22Rv1 (cell line): ENCODE data around the gene SPRY1.

Source experiments
- H3K27ac ChIP-seq: fragments of 450-650 bp; 2 replicates; pipeline ENCODE4 v1.5.1; 2017
- CTCF ChIP-seq: fragments of 450-650 bp; IDR thresholded peaks from 2 replicates; pipeline ENCODE4 v1.5.1; 2017; ENCODE audit warnings: mild to moderate bottlenecking
- ZFX ChIP-seq: fragments of 450-650 bp; IDR thresholded peaks from 2 replicates; pipeline ENCODE4 v1.6.1; 2017; ENCODE audit warnings: antibody characterized with exemption, borderline replicate concordance

The SPRY1 gene

GRCh38 chr4:123351713-123352112 is 44.9 kb upstream of the SPRY1 start:
- H3K27ac ChIP-seq: no peak overlapping the region
- TF ChIP-seq ZFX (no peak), CTCF (no peak)

- TF ChIP-seq CTCF (no peak), ZFX (no peak)
- no peak overlapping the region for H3K27ac ChIP-seq
Observed at GRCh38 chr4:123352240-123352945, 44.2 kb upstream of the SPRY1 start.

- H3K27ac ChIP-seq: no peak overlapping the region
- TF ChIP-seq ZFX (no peak), CTCF (no peak)
Observed at GRCh38 chr4:123352966-123353365, 43.6 kb upstream of the SPRY1 start.

- TF ChIP-seq CTCF (no peak), ZFX (no peak)
- H3K27ac ChIP-seq: no peak overlapping the region
Observed at GRCh38 chr4:123353656-123354055, 42.9 kb upstream of the SPRY1 start.

GRCh38 chr4:123354701-123355100 is 41.9 kb upstream of the SPRY1 start:
- no peak overlapping the region for H3K27ac ChIP-seq
- TF ChIP-seq CTCF (no peak), ZFX (no peak)

GRCh38 chr4:123356921-123357320 is 39.7 kb upstream of the SPRY1 start:
- H3K27ac ChIP-seq: no peak overlapping the region

More at GRCh38 chr4:123356921-123357320, 39.7 kb upstream of the SPRY1 start:
- no peak for TF ChIP-seq ZFX
- no peak for TF ChIP-seq CTCF
